GM21825 (cell line): Measurements from ENCODE around the gene CMSS1.
A peak's percentile ranks its signal among the peaks of the same experiment; 100 is the strongest.

ENCODE experiments used
- ATAC-seq: cut with Tn5 transposase; IDR thresholded peaks from one replicate; pipeline ENCODE4 v1.9.1; 2021; ENCODE audit warnings: mild to moderate bottlenecking, moderate library complexity; ENCODE audit not compliant: unreplicated experiment

Gene CMSS1

DNA sequence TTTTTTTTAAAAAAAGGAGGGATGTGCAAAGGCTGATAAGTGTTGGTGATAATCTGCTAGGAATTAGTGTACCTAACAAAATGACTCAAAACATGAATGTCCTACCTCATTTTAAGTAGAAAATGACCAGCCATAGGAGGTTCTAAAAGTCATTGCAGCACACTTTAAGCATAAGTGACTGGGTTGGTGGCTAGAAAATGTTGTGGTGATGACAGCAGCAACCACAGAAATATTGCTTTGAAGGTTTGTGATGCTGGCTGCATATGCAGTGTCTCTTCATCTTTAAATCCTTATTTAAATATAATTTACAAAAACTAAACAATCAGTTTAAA, 55.2 kb downstream of the CMSS1 start:
- peak; percentile 43 for ATAC-seq

DNA sequence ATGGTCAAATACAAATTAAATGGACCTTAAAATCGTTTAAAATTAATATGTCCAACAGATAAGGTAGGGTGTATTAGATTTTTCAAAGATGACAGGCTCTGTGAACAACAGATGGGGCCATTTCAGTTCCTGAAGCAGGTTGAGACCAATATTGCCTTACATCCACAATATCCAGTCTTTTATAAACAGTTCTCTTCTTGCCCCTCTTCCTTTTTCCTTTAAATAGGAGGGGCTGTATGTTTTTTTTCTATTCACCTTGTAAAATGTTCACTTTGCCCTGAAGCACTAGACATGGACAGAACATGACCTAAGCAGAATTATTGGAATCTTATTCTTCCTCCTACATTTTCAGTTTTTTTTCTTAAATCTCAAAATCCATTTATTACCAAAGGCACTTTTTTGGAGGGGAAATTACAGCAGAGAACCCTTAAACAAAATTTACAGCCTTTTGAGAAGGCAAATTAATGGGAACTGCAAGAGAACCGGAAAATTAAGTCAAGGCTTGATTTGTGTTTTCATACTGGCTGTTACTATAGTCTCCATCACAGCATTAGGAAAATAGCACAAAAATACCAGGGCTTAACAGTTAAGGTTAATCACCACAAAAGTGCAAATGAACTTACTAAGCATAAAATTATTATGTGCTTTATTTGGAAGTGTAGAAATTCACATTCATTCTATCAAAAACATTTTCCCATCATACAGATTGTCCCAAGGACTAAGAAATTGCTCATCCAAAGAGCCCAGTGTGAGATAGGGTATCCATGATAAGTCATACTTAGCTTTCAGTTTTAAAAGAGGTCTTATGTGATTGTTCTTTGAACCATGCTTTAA, 55.8 kb downstream of the CMSS1 start:
- no peak for ATAC-seq

GRCh38 chr3:99874237-99875002, 56.8 kb downstream of the CMSS1 start:
- ATAC-seq = no peak

DNA sequence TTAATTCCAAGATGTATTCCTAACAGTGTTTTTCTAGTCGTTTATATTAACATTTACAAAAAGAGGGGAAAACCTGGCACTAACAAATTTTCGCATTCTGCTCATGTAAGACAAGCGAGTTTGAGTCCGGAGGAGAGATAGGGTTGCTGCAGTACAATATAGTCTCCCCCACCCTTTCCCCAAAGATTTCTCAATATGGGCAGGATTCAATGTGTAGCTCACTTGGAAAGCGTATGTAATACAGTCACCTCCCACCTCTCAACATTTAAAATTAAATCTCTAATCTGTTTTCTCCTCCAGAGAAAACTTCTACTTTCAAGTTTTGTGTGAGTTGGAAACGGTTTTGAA, 57.9 kb downstream of the CMSS1 start:
- ATAC-seq = no peak

- ATAC-seq = peak; percentile 80
Measured at GRCh38 chr3:99875929-99876841, 58.5 kb downstream of the CMSS1 start.

GRCh38 chr3:99877031-99877579, 59.4 kb downstream of the CMSS1 start:
- ATAC-seq = no peak

DNA sequence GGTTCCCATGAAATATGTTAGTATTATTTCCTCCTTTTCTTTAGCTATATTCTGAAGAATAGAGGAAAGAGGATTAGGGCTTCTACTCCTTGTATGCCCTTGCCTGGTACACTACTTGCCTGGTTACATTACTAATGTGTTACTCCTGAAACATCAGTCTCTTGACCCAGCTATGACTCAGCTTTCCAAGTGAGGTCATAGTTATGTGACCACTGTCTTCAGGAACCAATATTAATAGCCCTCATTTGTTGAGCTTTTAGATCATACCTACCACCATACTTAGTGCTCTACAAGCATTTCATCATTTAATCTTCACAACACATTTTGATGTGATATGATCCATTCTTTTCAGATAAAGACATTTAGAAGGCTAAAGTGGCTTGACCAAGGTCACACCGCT, 60.3 kb downstream of the CMSS1 start:
- ATAC-seq = peak; percentile 45

- no peak for ATAC-seq
Measured at GRCh38 chr3:99879275-99879674, 61.6 kb downstream of the CMSS1 start.

GRCh38 chr3:99881121-99881524, 63.5 kb downstream of the CMSS1 start:
- ATAC-seq = no peak

GRCh38 chr3:99882436-99883137, 64.9 kb downstream of the CMSS1 start:
- no peak for ATAC-seq

DNA sequence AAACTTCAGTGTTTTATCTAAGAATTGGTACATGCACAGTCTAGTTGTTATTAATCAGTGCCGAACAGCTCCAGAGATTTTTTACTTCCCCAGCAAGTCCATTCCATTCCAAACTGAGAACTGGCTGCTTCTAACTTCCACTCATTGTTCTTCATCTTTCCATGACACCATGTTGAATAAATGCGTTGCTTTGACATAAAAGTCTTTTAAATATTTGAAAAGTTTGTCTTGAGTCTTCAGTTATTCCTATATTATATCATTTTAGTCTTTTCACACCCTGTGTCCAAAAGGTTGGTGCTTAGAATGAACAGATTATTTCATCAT, 65.4 kb downstream of the CMSS1 start:
- no peak for ATAC-seq

DNA sequence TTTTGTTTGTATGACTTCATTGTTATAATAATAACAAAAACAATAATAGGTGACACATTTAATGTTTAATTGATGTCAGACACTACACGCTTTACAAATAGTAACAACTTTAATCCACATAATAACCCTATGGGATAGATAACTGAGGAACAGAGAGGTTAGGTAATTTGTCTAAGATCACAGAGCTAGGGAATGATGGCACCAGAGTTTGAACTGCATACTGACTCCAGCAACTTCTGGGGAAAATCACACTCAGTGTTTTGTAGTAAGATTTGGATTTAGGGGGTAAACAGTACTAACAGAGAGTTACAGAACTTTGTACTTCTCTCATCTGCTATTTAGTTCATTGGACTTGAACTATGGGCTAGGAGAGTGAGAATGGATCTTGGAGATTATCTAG, 66.0 kb downstream of the CMSS1 start:
- no peak for ATAC-seq

- no peak for ATAC-seq
Measured at GRCh38 chr3:99884484-99884883, 66.8 kb downstream of the CMSS1 start.

DNA sequence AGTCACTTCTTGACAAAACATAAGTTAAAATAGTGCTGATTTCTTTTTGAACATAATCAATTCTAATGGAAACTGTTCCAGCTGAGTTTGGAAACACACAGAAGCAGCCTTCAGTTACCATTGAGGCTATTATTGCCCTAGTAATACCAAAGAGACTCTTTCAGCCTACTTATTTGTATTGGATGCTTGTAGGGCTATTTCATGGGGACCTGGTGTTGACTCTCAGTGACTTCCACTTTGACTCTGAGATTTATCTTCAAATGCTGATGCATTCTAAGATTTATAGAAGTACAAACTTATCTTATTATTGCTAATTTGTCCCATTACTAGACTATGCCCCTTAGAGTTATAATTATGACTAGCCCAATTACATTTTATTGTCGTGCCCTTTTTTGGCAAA, 67.4 kb downstream of the CMSS1 start:
- no peak for ATAC-seq

- ATAC-seq = no peak
Measured at GRCh38 chr3:99885851-99886250, 68.2 kb downstream of the CMSS1 start.

- ATAC-seq = no peak
Measured at GRCh38 chr3:99891610-99892285, 74.1 kb downstream of the CMSS1 start.

- ATAC-seq = no peak
Measured at GRCh38 chr3:99892332-99892731, 74.7 kb downstream of the CMSS1 start.

- ATAC-seq = no peak
Measured at GRCh38 chr3:99895131-99895696, 77.6 kb downstream of the CMSS1 start.

DNA sequence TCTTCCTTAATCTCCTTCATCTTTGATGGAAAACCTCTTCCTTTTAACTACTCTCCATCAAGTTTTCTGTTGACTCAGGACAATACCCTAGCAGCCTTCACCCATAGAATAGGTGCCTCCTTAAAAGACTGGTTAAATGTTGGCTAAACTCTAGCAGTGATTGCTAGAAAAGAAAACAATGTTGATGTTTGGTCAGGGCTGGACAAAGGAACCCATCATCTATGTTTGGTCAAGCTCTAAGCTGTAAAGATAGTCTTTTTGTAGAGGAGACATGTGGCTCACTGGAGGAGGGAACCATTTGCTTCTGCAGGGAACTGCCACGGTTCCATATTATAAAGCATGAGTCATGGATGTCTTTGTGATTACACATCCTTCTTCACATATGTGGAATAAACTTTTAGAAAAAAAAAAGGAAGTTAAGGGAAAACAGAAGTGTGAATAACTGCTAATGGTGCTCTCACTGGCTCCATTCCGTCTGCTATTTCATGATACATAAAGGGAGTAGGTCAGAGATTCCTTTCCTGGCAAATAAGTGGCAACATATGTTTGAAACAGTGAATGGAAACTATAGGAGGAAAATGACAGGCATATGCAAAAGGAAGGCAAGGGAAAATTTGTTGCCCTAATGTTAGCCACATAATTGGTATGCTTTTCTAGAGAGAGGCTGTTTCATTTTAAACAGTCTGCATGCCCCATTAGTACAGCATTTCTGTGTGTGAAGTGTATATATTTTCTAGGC, 78.2 kb downstream of the CMSS1 start:
- no peak for ATAC-seq
